Measurements from ENCODE around the gene ZNF48.
A peak's percentile ranks its signal among the peaks of the same experiment; 100 is the strongest.

Gene ZNF48

GRCh38 chr16:30395155-30395991 lies at the start of gene ZNF48:
Gene ZNF48, plus strand, starts transcription at chr16:30395420. Its CDS starts 375 bp downstream, at chr16:30395795.
- peak; percentile 53 for DNase-seq (ENCODE audit: low spot score)

GRCh38 chr16:30346286-30346685 lies 48.9 kb upstream of the ZNF48 start:
- DNase-seq (ENCODE audit: low spot score), result no peak

DNA sequence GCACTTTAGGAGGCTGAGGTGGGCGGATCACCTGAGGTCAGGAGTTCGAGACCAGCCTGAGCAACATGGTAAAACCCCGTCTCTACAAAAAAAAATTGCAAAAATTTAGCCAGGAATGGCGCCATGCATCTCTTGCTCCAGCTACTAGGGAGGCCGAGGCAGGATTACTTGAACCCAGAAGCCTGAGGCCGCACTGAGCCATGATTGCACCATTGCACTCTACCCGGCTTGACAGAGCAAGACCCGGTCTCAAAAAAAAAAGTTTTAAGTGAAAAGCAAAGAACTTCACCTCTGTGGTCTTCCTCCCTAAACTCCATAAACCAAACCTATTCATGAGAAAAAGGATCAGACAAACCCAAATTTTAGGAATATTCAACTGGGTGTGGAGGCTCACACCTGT lies 47.1 kb upstream of the ZNF48 start:
- DNase-seq (ENCODE audit: low spot score), result no peak

DNA sequence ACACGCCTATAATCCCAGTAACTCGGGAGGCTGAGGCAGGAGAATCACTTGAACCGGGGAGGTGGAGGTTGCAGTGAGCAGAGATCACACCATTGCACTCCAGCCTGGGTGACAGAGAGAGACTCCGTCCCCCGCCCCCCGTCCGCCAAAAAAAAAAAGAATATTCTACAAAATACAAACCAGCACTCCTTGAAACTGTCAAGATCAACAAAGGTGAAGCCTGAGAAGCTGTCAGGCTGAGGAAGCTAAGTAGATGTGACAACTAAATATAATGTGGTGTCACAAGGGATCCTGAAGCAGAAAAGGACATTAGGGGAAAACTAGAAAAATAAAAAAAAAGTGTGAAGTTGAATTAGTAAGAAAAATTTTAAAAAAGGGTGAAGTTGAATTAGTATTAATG lies 46.3 kb upstream of the ZNF48 start:
- DNase-seq (ENCODE audit: low spot score), result no peak

DNA sequence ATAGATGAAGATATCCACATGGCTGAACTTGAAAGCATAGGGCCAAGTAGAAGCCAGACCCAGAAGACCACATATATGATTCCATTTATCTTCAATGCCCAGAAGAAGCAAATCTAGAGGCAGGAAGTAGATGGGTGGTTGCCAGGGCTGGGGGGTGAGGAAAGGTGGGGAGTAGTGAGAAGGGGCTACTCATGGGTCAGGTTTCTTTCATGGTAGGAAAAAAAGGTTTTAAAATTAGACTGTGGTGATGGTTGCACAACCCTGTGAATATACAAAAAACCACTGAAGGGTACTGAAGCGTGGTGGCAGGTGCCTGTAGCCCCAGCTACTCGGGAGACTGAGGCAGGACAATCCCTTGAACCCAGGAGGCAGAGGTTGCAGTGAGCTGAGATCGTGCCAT lies 45.5 kb upstream of the ZNF48 start:
- DNase-seq (ENCODE audit: low spot score), result no peak

GRCh38 chr16:30350134-30350871 lies 44.9 kb upstream of the ZNF48 start:
- DNase-seq (ENCODE audit: low spot score), result no peak

DNA sequence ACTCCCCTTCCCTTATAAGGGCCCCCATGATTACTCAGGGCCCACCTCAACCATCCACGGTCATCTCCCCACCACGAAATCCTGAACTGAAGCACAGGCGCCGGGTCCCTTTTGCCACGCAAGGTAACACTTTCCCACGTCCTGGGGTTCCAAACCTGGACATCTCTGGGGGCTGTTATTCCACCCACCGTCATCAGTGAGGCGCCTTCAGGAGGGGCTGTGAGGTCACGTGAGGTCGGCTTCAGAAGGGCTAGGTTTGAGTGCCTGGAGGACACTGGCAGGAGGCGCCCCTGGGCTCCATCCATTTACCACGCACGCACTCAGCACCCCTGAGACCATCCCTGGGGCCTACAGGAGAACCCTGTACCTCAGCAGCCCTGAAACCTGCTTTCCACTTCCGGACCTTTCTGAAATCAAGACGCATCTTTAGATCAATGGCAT lies 44.2 kb upstream of the ZNF48 start:
- DNase-seq (ENCODE audit: low spot score), result no peak

- no peak for DNase-seq (ENCODE audit: low spot score)
Measured at GRCh38 chr16:30351586-30352419, 43.4 kb upstream of the ZNF48 start.

DNA sequence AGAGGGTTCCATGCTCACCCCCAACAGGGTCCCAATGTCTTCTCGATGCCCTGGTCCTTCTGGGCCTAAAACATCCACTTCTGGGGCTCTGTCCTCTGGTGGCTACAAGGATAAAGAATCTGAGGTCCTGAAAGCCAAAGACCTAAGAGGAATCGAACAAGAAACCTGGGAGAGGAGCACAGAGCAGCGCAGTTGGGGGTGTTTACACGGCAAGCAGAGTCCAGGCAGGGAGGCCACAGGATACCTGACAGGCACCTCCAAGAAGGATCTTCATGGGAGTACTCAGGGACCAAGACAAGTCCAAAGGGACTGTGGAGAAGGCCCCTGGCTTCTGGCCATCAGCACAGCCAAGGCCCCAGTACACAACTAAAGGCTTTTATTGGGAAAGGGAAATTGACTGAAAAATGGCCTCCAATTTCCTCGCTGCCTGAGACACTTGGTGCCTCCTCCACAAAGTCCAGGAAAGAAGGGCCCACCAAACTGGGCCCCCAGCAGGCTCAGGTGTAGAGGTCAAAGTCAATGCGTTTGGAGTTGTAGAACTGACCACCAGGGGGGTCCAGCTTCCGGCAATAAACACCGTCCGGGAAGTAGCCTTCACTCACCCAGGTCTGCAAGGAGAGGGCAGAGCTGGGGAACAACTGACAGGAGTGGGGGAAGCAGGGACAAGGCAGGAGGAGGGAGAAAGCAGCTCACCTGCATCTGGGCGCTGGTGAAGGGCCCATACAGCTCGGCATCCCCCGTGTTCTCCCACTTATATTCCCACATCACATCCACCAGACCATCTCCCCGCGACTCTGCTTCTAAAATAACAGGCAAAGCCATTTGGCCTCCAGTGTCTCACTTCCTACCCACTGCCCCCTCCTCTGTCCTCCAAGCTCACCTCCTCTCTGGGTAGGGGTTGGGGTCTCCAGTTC lies 42.5 kb upstream of the ZNF48 start:
- DNase-seq (ENCODE audit: low spot score), result no peak

- DNase-seq (ENCODE audit: low spot score), result no peak
Measured at GRCh38 chr16:30353438-30354129, 41.6 kb upstream of the ZNF48 start.

DNA sequence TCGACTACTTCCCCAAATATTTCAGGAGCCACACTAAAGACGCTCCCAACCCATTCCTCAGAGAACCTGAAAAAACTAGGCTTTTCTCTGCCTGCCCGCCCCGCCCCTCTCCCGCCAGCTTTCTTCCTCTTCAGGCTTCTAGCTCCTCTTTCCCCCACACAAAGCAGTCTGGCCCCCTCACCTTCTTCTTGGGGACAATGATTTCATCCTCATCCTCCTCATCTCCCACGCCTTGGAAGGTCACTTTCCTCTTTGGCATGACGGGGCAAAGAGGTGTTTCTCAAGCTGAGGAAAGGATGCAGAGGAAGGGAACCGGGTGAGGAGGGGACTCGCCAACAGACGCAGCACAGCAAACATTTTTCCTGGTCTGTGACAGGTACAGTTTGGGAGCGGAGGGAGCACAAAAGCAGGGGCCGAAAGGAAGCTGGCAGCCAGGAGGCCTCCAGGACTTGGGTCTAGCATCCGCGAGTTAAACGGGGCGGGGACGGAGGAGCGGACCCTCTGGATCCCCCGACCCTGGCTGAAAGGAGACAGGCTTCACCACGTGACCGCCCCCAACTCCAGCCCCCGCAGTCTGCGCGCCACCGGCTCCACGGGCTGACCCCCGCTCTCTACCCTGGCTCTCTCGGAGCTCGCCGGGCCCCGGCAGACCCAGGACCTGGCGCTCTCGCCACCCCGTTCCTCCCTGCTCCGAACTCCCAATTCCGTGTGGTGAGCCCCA lies 40.6 kb upstream of the ZNF48 start:
- no peak for DNase-seq (ENCODE audit: low spot score)

DNA sequence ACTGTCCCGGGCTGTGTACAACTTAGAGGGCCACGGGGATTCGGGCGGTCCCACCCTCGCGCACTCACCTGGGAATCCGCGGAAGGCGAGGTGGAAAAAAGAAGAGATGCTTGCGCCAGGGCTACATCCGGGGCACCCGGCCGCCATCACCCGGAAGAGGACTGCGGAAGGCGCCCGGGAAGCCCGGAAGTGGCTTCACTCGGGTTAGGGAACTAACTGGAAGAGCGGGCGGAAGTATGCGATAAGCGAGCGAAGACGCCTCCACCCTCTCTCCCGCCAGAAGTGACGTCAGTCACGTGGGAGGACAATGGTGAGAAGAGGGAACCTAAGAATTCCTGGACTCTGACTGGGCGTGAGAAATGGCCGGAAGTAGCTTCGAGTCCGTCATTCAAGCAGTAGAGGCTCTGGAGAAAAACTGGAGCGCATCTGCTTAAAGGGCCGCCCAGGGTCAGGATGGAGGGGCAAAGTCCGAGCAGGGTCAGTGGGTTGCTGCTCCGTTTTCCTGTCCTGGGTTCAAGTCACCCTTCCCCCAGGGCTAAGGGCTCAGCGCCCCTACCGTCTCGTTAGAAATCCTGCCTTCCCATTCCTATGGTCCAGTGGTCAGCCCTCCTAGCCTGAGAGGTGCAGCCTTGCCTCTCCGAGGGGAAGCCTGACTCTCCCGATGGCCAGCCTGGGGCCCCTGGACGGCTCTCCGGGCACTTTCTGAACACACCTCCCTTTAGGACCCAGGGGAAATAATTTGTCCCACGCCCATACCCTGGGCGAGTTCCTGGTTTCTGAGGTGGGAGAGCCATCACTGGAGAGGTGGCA lies 39.9 kb upstream of the ZNF48 start, which contains the start of gene CD2BP2:
Gene CD2BP2, minus strand, starts transcription at position 165 of the 810 bp plus-strand sequence. CDS start 627 bp downstream, outside the sequence.
- DNase-seq (ENCODE audit: low spot score), result peak; percentile 88

- no peak for DNase-seq (ENCODE audit: low spot score)
Measured at GRCh38 chr16:30355954-30356308, 39.3 kb upstream of the ZNF48 start.

DNA sequence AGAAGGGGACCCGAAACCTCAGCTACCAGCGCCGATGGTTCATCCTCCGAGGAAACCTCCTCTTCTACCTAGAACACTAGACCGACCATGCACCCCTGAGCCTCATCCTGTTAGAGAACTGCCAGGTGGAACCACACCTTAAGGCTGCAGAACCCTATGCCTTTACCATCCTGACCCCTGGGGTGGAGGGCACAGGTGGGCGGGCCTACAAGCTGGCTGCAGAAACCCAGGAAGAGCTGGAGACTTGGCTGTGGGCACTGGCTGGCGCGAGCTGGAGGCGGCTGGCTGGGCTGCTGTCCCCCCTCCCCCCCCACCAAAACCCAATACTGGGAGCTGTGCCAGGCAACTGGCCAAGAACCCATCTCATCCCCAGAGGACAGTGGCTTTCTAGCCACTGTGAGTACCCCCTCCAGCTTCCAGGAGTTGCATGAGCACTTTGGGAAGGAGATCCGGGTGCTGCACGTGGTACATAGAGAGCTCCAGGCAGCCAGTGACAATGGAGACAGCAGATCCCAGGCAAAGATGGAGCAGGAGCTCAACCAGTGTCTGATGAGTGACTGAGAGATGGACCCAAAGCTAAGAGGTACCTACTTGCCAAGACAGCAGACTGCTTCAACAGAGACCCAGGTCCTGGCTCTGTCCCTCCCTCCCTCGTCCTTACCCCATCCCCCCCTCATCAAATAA lies 38.7 kb upstream of the ZNF48 start:
- DNase-seq (ENCODE audit: low spot score), result no peak

DNA sequence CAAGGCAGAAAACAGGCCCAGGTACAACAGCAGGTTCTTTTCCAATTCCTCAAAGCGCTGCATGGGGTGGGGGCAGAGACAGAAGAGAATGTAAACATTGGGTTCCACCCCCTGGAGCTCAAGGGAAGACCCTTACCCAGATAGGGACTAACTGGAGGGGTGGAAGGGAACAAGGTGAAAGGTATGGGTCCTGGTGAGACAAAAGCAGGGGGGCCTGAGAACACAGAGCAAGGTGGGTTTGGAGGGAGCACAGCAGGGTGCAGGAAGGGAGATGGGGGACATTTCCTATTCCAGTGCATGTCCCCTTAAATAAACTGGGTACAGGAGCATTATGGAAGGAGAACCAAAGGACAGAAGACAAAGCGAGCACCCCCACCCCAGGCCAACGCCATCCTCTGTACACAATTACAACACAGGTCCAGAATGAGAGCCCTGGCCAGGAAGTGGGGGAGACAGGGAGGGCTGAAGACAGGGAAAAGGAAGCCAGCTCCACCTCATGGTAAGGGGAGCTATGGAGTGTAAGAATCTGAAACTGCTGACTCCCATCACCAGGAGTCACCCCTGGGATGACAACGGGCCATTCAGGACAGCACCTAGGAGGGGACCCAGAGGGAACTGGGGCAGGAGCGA lies 38.0 kb upstream of the ZNF48 start:
- no peak for DNase-seq (ENCODE audit: low spot score)

DNA sequence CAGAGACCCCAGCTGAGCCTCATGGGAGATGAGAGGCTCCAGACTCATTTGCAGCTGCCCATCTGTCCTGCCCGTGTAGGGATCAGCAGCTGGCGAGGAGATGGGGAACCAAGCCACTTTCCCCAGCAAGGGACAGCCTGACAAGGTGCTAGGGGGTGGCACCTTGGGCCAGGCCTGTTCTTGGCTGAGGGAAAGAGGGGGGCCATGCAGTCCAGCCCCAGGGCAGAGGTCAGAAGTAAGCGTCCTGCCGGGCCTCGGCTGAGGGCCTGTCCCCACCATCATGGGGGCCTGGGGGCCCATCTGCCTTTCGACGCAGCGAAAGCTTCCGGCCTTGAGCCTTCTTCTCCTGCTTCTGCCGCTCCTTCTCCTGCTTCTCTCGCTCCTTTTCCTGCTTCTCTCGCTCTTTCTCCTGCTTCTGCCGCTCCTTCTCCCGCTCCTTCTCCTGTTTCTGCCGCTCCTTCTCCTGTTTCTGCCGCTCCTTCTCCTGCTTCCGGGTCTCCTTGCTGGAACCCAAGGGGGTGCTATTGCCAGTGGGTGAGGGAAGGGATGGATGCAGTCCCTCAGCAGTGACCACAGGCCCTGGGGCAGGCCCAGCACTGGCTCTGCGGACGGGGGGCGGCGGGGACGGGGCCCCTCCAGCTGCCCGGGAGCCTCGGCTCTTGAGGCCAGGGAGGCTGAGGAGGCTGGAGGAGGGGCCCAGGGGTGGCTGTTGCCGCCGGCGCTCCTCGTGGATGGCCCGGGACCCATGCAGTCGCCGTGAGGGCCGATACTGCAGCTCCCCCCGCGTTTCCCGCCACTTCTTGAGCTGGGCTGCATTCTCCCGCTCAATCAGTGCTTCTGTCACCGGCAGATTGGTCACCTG lies 37.3 kb upstream of the ZNF48 start:
- no peak for DNase-seq (ENCODE audit: low spot score)

DNA sequence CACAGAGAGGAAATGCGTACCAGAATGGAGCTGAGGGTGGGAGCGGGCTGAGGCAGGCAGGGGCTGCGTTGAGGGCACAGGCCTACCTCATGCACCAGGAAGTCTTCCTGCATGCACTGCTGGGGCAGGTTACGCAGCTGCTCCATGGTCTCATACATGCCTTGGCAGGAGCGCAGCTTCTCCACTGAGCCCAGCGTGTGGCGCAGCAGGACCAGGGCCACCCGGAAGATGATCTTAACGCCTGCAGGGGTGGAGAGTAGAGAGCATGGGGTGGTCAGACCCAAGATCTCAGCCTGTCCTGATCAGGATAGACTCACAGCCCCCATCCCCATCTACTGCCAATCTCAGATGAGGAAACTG lies 36.7 kb upstream of the ZNF48 start:
- no peak for DNase-seq (ENCODE audit: low spot score)
